Measurements from ENCODE around the gene SYT3.

GRCh38 chr19:50624949-50625600, 14.6 kb downstream of the SYT3 start:
- TF ChIP-seq CTCF (IDR thresholded peaks at IDR 0.05) (no peak), POLR2AphosphoS5 (IDR thresholded peaks at IDR 0.05; ENCODE audit: insufficient read depth in 1 of 2, low read depth in 1 of 2) (no peak)
